Suprapubic skin (tissue), 4 donors: Measurements from ENCODE around the gene HOXA5. TPM values are rescaled to one million over a fixed set of nuclear protein-coding genes. Genes with fewer than 3 reads are reported as not detected.

Experiments used
- DNase-seq, 2 donors: peaks; one replicate each; pipeline ENCODE4 v3.0.0-alpha.2; 2019; ENCODE audit warnings: low spot score in 2 of 2
- H3K27ac ChIP-seq: fragments of 200-600 bp; sonication (generic); one replicate; pipeline ENCODE4 v1.5.1; 2019
- H3K27me3 ChIP-seq: fragments of 200-600 bp; sonication (generic); one replicate; pipeline ENCODE4 v1.5.1; 2019
- H3K36me3 ChIP-seq: fragments of 200-600 bp; sonication (generic); one replicate; pipeline ENCODE4 v1.5.1; 2019
- H3K4me1 ChIP-seq: fragments of 200-600 bp; sonication (generic); one replicate; pipeline ENCODE4 v1.5.1; 2019
- H3K4me3 ChIP-seq: fragments of 200-600 bp; sonication (generic); one replicate; pipeline ENCODE4 v1.5.1; 2019; ENCODE audit warnings: mild to moderate bottlenecking
- H3K9me3 ChIP-seq: fragments of 200-600 bp; sonication (generic); one replicate; pipeline ENCODE4 v1.5.1; 2019
- EP300 ChIP-seq: sonication (generic); formaldehyde crosslinking; IDR thresholded peaks from one replicate; pipeline ENCODE4 v1.6.1; 2017; ENCODE audit warnings: antibody characterized with exemption
- POLR2A ChIP-seq, 2 donors: fragments of 450-650 bp; IDR thresholded peaks; one replicate each; pipeline ENCODE4 v1.6.1; 2017; ENCODE audit warnings: antibody characterized with exemption in 2 of 2, mild to moderate bottlenecking in 2 of 2, moderate library complexity in 2 of 2
- POLR2AphosphoS5 ChIP-seq, 3 donors: sonication (generic); formaldehyde crosslinking; IDR thresholded peaks; one replicate each; pipeline ENCODE4 v1.6.1; 2017; ENCODE audit warnings: antibody characterized with exemption in 3 of 3
- WGBS: methylation state at CpG from one replicate; pipeline ENCODE4 v1.1.5; 2018; 5-methylcytosine and 5-hydroxymethylcytosine counted together
- total RNA-seq, 4 donors: library from RNA; depleted of rRNA; stranded (reverse); fragments of >200 nt; gene quantifications; one replicate each; pipeline ENCODE4 v1.1.0, GENCODE V29; 2016
- TF ChIP-seq, protein P1 (sequence below), 2 donors: fragments of 200-600 bp in 1 of 2; fragments of 450-650 bp in 1 of 2; sonication (generic) in 1 of 2; IDR thresholded peaks; one replicate each; pipeline ENCODE4 v1.5.1; 2016 to 2019; ENCODE audit warnings: antibody characterized with exemption in 2 of 2, mild to moderate bottlenecking in 1 of 2, moderate library complexity in 1 of 2

Gene HOXA5
- total RNA-seq, 4 donors from 2014 or later, result 4.7 to 16.3 (median 14.6) TPM

DNA sequence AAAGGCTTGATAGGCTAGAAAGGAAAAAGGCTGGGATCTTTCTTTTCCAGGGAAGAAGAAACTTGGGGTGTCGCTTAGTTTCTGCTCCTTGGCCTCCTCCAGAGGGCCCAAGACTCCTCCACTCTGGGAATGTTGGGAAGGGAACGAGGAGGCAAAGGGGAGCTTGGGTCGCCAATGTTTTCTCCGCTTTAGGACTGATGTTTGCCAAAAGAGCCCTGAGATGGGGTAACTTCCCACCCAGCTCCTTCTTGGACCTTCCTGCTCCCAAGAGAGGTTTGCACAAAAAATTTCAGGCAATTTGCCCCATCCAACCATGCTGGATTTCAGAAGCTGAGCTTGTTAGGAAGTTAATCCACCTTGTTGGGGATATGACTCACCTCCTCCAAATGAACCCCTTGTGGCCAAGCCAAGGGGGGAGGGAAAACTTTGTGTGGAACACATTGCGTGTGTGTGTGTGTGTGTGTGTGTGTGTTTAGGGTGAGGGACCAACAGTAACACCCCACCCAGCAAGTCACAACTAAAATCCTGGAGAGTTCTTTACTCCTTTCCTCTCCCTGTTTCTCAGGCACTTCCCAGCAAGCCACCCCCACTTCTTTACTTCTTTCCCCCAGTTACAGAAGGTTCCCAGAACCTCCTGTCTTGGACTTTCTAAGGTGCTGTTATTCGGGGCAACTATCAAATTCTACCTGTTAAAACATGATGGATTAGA is 32.3 kb downstream of the HOXA5 start:
- Histone ChIP-seq H3K27ac (peak overlapping the region; percentile 73), H3K27me3 (no peaks in the 10 kb centered on the region), H3K4me1 (peaks cover 45% of the 10 kb centered on the region)

DNA sequence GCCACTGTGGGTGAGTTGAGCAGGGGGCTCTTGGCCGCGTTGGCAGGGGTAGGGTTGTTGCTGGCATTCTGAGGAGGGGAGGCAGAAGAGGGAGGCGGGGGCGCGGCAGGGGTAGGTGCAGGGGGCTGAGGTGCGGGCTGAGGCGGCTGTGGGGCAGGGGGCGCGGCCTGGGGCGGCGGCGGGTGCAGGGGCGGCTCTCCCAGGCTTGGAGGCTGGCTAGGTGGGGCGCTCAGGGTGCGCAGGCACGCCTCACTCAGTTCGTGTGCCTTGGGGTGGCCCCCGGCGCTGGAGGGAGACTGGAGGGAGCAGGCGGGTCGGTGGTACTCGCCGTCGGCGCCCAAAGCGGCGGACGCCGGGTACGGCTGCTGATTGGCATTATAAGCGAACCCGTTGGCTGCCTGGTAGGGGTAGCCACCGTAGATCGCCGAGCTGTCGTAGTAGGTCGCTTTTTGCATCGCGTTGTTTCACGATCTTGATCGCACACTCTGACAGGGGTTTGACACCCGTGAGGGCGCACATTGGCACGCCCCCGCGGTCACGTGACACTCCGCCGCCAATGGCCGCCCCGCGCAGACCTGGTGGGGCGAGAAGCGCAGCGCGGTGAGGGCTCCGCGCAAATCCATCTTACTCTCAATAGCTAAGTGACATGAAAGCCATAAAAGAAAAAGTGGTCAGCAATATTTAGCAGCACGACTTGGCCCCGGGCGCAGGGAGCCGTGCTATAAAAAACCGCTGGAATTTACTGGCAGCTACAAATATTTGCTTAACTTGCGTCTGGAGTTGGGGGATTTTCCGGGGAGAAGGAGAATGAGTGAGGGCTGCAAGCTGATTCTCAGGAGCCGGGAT is 33.1 kb downstream of the HOXA5 start:
- WGBS, result 73% methylated on average over 45 of the region's 66 CpGs
- no peaks in the 10 kb centered on the region for H3K9me3 ChIP-seq
- H3K4me1 ChIP-seq, result peaks cover 43% of the 10 kb centered on the region
- H3K27me3 ChIP-seq, result no peaks in the 10 kb centered on the region
- H3K4me3 ChIP-seq, result peak overlapping the region; percentile 32
- peak in 1 of 2 donors; percentile 59 for DNase-seq
- peaks cover 12% of the 10 kb centered on the region for H3K36me3 ChIP-seq
- peak overlapping the region; percentile 73 for H3K27ac ChIP-seq
- no peak for TF ChIP-seq POLR2A (IDR thresholded peaks at IDR 0.05)
- TF ChIP-seq POLR2AphosphoS5 (IDR thresholded peaks at IDR 0.05), result no peak

More for the DNA sequence above, 32.3 kb downstream of the HOXA5 start:
- no peak for TF ChIP-seq EP300
- TF ChIP-seq POLR2AphosphoS5 (IDR thresholded peaks at IDR 0.05), result no peak
- TF ChIP-seq, protein P1, sequence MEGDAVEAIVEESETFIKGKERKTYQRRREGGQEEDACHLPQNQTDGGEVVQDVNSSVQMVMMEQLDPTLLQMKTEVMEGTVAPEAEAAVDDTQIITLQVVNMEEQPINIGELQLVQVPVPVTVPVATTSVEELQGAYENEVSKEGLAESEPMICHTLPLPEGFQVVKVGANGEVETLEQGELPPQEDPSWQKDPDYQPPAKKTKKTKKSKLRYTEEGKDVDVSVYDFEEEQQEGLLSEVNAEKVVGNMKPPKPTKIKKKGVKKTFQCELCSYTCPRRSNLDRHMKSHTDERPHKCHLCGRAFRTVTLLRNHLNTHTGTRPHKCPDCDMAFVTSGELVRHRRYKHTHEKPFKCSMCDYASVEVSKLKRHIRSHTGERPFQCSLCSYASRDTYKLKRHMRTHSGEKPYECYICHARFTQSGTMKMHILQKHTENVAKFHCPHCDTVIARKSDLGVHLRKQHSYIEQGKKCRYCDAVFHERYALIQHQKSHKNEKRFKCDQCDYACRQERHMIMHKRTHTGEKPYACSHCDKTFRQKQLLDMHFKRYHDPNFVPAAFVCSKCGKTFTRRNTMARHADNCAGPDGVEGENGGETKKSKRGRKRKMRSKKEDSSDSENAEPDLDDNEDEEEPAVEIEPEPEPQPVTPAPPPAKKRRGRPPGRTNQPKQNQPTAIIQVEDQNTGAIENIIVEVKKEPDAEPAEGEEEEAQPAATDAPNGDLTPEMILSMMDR (IDR thresholded peaks at IDR 0.05), result no peak
- TF ChIP-seq POLR2A (IDR thresholded peaks at IDR 0.05), result no peak
- H3K9me3 ChIP-seq, result no peaks in the 10 kb centered on the region
- peaks cover 12% of the 10 kb centered on the region for H3K36me3 ChIP-seq
- no peak for DNase-seq
- 59% methylated on average over 6 of the region's 6 CpGs for WGBS
- H3K4me3 ChIP-seq, result peak overlapping the region; percentile 32

DNA sequence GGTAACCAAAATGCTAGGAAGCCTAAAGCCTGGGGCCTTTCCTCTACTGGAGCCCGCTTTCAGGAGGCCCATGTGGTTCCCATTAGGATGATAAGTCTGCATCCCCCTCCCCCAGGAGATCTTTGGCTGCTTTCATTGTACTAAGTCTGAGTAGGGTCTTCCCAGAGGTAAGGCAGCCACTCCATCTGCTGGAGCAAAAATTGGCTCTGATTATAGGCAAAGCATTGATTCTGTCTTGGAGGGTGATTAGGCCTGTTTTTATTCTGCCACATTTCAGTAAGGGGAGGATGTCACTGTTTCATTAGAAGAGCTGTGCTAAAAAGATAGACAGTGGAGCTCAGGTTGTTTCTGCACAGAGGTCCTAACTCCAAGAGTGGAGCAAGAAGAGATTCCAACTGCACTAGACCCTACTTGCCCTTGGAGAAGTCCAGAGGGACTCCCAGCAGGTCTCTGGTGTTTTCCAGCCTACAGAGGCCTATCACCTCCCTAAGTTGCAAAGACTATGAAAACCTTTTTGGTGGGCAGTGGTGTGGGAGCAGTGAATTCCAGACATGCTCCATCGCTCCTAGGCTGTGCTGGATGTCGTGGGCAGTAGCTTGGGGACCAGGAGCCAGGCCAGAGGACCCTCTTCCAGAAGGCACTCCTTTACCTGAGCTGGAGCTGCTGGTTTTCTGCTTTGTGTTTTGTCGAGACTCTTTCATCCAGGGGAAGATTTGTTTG is 33.9 kb downstream of the HOXA5 start:
- H3K4me1 ChIP-seq, result peaks cover 38% of the 10 kb centered on the region
- DNase-seq, result no peak

DNA sequence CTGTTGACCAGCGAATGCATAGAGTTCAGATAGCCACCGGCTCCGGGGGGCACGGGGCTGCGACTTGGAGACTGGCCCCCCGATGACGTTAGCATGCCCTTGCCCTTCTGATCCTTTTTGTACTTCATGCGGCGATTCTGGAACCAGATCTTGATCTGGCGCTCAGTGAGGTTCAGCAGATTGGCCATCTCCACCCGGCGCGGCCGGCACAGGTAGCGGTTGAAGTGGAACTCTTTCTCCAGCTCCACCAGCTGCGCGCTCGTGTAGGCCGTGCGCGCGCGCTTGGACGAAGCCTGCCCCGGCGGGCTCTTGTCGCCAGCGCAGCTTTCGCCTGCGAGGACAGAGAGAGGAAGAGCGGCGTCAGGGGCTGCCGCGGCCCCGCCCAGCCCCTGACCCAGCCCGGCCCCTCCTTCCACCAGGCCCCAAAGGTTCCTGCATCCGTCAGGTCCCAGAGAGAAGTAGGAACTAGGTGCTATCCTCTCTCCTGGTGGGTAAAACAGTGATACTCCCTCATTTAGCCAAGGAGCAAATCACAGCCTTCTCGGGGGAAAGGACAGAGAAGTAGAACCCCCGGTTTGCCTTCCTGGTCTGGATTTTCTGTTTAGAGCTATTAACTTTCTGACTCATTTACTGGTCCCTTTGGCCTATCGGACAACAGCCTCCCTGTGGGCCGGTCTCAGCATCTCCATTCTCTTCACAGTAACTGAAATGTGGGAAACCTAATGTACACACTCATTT is 34.9 kb downstream of the HOXA5 start:
- Histone ChIP-seq H3K27ac (peak overlapping the region; percentile 60), H3K27me3 (no peaks in the 10 kb centered on the region)

More for the DNA sequence above, 33.9 kb downstream of the HOXA5 start:
- 96% methylated on average over 4 of the region's 4 CpGs for WGBS
- peak overlapping the region; percentile 32 for H3K4me3 ChIP-seq
- TF ChIP-seq EP300 (no peak), POLR2A (IDR thresholded peaks at IDR 0.05) (no peak), POLR2AphosphoS5 (IDR thresholded peaks at IDR 0.05) (no peak)
- TF ChIP-seq, protein P1 (IDR thresholded peaks at IDR 0.05), result no peak
- no peaks in the 10 kb centered on the region for H3K27me3 ChIP-seq
- H3K36me3 ChIP-seq, result peaks cover 12% of the 10 kb centered on the region
- H3K27ac ChIP-seq, result peak overlapping the region; percentile 73
- no peaks in the 10 kb centered on the region for H3K9me3 ChIP-seq

DNA sequence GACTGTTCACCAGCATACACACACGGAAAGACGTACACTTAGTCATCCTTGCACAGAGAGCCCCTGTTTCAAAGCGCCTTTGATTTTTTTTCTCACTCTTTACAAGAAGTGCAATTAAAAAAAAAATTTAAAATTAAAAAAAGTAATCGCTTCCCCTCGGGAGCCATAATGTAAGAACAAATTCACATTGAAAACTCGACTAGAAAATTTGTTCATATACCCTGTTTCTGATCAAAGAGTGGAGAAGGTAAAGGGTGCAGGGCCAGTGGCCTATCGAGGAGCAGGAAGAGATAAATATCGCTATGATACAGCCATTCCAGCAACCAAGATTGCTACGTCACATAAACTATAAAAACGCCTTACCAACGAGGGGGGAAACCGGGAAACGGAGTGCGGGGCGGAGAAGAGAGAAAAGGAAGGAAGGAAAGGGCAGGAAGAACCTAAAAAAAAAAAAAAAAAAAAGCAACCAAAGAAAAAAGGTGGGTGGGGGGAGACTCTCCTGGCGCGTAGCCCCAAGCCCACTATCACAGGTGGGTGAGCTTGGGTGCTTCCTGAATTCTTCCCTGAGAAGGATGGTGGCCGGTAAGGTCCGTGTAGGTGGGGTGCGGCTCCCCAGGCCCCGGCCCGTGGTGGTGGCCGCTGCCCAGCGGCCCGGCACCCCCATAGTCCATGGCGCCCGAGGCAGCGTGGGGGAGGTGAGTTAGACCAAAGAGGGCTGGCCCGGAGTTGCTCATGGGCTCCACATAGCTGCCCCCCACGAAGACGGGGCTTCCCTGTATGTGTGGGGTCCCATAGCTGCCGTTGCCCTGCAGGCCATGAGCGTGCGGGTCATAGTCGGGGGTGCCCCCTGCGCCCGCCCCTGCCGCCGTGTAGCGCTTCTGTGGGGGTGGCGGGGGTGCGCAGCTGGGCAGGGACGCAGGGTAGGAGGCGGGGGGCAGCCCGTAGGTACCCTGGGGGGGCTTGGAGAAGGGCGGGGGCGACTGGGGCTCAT is 35.8 kb downstream of the HOXA5 start:
- Histone ChIP-seq H3K9me3 (no peaks in the 10 kb centered on the region), H3K4me1 (peaks cover 31% of the 10 kb centered on the region), H3K27ac (peak overlapping the region; percentile 60), H3K36me3 (peaks cover 12% of the 10 kb centered on the region), H3K4me3 (peak overlapping the region; percentile 23), H3K27me3 (no peaks in the 10 kb centered on the region)
- DNase-seq, result peak in 1 of 2 donors; percentile 64
- TF ChIP-seq POLR2AphosphoS5 (IDR thresholded peaks at IDR 0.05), result no peak
- no peak for TF ChIP-seq EP300
- no peak for TF ChIP-seq POLR2A (IDR thresholded peaks at IDR 0.05)
- TF ChIP-seq, protein P1 (IDR thresholded peaks at IDR 0.05), result no peak
- WGBS, result 82% methylated on average over 29 of the region's 47 CpGs

More for the DNA sequence above, 34.9 kb downstream of the HOXA5 start:
- peak overlapping the region; percentile 23 for H3K4me3 ChIP-seq
- H3K36me3 ChIP-seq, result peaks cover 12% of the 10 kb centered on the region
- H3K9me3 ChIP-seq, result no peaks in the 10 kb centered on the region
- peak in 1 of 2 donors; percentile 58 for DNase-seq
- WGBS, result 78% methylated on average over 41 of the region's 41 CpGs
- H3K4me1 ChIP-seq, result peaks cover 31% of the 10 kb centered on the region
- no peak for TF ChIP-seq POLR2AphosphoS5 (IDR thresholded peaks at IDR 0.05)
